ENCODE measurements around the gene ADAM12. TPM values are rescaled to one million over a fixed set of nuclear protein-coding genes. Genes with fewer than 3 reads are reported as not detected.

ADAM12 gene
- total and polyA plus RNA-seq, 9 of the 15 experiments (the other 6 are each of a cell fraction or from before 2014, with no cell fraction given), result not detected

DNA sequence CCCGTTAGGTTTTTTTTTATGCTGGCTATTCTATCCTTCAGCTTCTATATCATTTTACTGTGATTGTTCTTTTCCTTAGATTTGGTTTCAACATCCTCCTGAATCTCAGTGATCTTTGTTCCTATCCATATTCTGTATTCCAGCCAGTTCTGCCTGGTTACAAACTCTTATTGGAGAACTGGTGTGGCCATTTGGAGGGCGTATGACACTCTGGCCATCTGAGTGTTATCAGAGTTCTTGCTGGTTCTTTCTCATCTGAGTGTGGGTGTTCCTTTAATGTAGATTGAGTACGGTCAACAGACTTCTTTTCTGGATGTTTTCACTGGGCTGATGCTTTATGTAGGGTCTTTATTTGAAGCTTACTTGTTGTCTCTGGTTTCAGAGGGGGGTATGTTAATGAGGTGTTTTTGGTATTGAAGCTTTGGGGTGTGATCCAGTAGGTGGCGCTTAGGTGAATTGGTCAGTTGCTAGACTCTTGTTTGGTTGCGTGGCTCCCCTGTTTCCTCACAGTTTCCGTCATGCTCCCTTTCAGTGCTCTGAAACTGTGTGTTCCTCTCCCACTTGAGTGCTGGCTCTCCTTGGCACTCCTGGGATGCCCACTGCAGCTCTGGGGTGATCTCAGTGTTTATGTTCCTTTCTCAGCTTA is 411.2 kb downstream of the ADAM12 start:
- ChIA-PET CTCF (ENCODE audit: low intra/inter-chr PET ratio) (no interaction called here), POLR2A (interaction anchor here (0.5 kb wide), 1 partner anchor 110 kb away, joined by 5 read pairs; no protein-coding TSS in a partner anchor)
- intact Hi-C loops (cut with micrococcal nuclease), result no loop called here
- Histone ChIP-seq H3K4me1 (replicated peaks in 1 of 2; ENCODE audit: control insufficient read depth in 2 of 2, insufficient read depth in 2 of 2, low read length in 2 of 2) (no peaks in the 10 kb centered on the region; a peak in 2 of 5 replicates), H3K9me3 (replicated peaks; ENCODE audit: control insufficient read depth, insufficient read depth, low read depth, low read length) (no peaks in the 10 kb centered on the region), H3K27ac (ENCODE audit: extremely low read depth, low read depth, low read length) (no peak overlapping the region), H4K20me1 (replicated peaks; ENCODE audit: control insufficient read depth, insufficient read depth, low read length) (peaks cover 1% of the 10 kb centered on the region; the same call in 1 of the 2 replicates), H3K4me3 (no peak overlapping the region), H3K27me3 (ENCODE audit: control insufficient read depth in 2 of 2, insufficient read depth in 2 of 2, low read length in 2 of 2) (peaks cover 0 to 11% of the 10 kb centered on the region in 2 experiments; a peak in 2 of 5 replicates), H3K9ac (ENCODE audit: insufficient read depth in 1 of 2, low read depth in 2 of 2, low read length in 2 of 2) (no peak overlapping the region), H3K36me3 (ENCODE audit: control insufficient read depth, insufficient read depth, low read length) (no peaks in the 10 kb centered on the region), H3K79me2 (ENCODE audit: control insufficient read depth, insufficient read depth, low read length) (no peaks in the 10 kb centered on the region), H3K9me1 (ENCODE audit: control insufficient read depth, insufficient read depth, low read length) (no peaks in the 10 kb centered on the region), H3K4me2 (ENCODE audit: insufficient read depth, low read length) (no peak overlapping the region), H2AFZ (ENCODE audit: low read depth, low read length) (0 out of 2 replicates have a peak overlapping the region, but pooled peaks have one; percentile 35)
- DNase-seq (ENCODE audit: extremely low read depth in 1 of 4, low spot score in 3 of 4) (peak in 2 of 4 experiments; percentile 7 to 30), ATAC-seq (peak; percentile 81), FAIRE-seq (peak; percentile 48)
- 6% methylated on average over 6 of the region's 6 CpGs for WGBS (ENCODE audit: insufficient coverage, low coverage, missing lambda C conversion rate)
- TF ChIP-seq, protein P1, sequence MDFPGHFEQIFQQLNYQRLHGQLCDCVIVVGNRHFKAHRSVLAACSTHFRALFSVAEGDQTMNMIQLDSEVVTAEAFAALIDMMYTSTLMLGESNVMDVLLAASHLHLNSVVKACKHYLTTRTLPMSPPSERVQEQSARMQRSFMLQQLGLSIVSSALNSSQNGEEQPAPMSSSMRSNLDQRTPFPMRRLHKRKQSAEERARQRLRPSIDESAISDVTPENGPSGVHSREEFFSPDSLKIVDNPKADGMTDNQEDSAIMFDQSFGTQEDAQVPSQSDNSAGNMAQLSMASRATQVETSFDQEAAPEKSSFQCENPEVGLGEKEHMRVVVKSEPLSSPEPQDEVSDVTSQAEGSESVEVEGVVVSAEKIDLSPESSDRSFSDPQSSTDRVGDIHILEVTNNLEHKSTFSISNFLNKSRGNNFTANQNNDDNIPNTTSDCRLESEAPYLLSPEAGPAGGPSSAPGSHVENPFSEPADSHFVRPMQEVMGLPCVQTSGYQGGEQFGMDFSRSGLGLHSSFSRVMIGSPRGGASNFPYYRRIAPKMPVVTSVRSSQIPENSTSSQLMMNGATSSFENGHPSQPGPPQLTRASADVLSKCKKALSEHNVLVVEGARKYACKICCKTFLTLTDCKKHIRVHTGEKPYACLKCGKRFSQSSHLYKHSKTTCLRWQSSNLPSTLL (IDR thresholded peaks at IDR 0.05), result no peak
- TF ChIP-seq RAD21 (CRISPR knock-in tag; conservative IDR thresholded peaks at IDR 0.05 in 1 of 2, IDR thresholded peaks at IDR 0.05 in 1 of 2), result peak in 1 of 2 experiments; percentile 27; a peak in 1 of 4 replicates
- TF ChIP-seq, protein P2, sequence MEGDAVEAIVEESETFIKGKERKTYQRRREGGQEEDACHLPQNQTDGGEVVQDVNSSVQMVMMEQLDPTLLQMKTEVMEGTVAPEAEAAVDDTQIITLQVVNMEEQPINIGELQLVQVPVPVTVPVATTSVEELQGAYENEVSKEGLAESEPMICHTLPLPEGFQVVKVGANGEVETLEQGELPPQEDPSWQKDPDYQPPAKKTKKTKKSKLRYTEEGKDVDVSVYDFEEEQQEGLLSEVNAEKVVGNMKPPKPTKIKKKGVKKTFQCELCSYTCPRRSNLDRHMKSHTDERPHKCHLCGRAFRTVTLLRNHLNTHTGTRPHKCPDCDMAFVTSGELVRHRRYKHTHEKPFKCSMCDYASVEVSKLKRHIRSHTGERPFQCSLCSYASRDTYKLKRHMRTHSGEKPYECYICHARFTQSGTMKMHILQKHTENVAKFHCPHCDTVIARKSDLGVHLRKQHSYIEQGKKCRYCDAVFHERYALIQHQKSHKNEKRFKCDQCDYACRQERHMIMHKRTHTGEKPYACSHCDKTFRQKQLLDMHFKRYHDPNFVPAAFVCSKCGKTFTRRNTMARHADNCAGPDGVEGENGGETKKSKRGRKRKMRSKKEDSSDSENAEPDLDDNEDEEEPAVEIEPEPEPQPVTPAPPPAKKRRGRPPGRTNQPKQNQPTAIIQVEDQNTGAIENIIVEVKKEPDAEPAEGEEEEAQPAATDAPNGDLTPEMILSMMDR (IDR thresholded peaks at IDR 0.05 in 2 of 3, conservative IDR thresholded peaks at IDR 0.05 in 1 of 3; ENCODE audit: insufficient read depth in 2 of 3, low read depth in 1 of 3, low read length in 3 of 3), result peak; percentile 35 to 45 (median 39); a peak in 4 of 6 replicates
- TF ChIP-seq, protein P3, sequence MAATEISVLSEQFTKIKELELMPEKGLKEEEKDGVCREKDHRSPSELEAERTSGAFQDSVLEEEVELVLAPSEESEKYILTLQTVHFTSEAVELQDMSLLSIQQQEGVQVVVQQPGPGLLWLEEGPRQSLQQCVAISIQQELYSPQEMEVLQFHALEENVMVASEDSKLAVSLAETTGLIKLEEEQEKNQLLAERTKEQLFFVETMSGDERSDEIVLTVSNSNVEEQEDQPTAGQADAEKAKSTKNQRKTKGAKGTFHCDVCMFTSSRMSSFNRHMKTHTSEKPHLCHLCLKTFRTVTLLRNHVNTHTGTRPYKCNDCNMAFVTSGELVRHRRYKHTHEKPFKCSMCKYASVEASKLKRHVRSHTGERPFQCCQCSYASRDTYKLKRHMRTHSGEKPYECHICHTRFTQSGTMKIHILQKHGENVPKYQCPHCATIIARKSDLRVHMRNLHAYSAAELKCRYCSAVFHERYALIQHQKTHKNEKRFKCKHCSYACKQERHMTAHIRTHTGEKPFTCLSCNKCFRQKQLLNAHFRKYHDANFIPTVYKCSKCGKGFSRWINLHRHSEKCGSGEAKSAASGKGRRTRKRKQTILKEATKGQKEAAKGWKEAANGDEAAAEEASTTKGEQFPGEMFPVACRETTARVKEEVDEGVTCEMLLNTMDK (IDR thresholded peaks at IDR 0.05; ENCODE audit: borderline replicate concordance, insufficient read depth, low read depth, low read length, poor library complexity, severe bottlenecking), result peak; percentile 56
- no peak for TF ChIP-seq CBFA2T3 (IDR thresholded peaks at IDR 0.05)
- no peak for TF ChIP-seq MAZ (CRISPR knock-in tag; conservative IDR thresholded peaks at IDR 0.05 in 1 of 2, IDR thresholded peaks at IDR 0.05 in 1 of 2)
- 0 out of 2 replicates have a peak, but pooled peaks have one; percentile 18 for TF ChIP-seq SMC3 (conservative IDR thresholded peaks at IDR 0.05; ENCODE audit: insufficient read depth, low read depth, low read length)
- no peak for TF ChIP-seq NFXL1 (CRISPR knock-in tag; IDR thresholded peaks at IDR 0.05)
- no peak for TF ChIP-seq RBBP5 (IDR thresholded peaks at IDR 0.05; ENCODE audit: borderline replicate concordance, insufficient read depth, low read length, poor library complexity, severe bottlenecking)
- BruUV-seq (replicated peaks), result no TSS peak
- in situ Hi-C loops (cut with MboI), result loop anchor here (10.0 kb wide), 1 partner anchor 112 kb away; no protein-coding TSS in a partner anchor

All from K562 (cell line).